HL-60/S4 (cell line): ENCODE results near the gene RAB3D.
"Not testable (repeated sequence)": the region's sequence is repeated elsewhere in the genome, so short reads cannot be mapped to it uniquely, and the experiment has no call there.

Experiments
- in situ Hi-C: fragments of 300-500 bp; cut with MboI; formaldehyde crosslinking; loops from 2 replicates; pipeline ENCODE4 v1.14.3; 2022; ENCODE audit warnings: low sequenced_read_pairs

Gene RAB3D

DNA sequence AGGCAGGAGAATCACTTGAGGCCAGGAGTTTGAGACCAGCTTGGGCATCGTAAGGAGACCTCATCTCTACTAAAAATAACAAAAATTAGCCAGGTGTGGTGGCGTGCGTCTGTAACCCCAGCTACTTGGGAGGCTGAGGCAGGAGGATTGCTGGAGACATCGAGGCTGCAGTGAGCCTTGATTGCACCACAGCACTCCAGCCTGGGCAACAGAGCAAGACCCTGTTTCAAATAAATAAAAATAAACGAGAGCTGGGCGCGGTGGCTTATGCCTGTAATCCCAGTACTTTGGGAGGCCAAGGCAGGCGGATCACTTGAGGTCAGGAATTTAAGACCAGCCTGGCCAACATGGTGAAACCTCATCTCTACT is 626 bp upstream of the RAB3D start:
- in situ Hi-C loops = not testable (repeated sequence)

DNA sequence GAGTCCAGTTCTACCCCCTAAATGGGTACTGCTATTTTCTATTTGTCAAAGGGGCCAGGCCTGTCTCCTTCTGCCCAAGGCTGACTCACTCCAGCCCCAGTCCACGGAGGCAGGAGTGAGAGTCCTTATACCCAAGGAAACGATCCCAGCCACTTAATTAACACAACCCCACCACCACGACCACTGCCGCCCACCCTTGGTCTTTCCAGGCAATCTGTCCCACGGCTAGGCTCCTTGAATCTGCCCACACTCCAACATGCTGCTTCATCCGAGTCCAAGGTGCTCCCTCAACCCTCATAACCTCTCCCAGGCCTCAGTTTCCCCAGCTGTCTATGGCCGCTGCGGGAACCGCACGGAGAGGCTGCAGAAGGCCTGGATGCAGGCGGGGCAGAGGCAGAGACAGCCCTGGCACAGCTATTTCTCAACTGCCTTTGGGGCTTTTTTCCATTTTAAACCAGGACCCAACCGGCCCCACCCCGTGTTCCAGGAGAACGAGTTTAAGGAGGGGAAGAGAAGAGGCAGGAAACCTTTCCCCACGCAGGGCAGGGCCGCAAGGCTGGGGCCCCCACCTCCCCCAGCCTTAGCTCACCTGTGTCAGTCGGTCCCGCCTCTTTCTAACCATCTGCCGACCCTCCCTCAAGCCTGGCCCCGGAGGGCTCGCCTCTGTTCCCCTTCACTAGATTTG is 746 bp downstream of the RAB3D start:
- in situ Hi-C loops = no loop called here

DNA sequence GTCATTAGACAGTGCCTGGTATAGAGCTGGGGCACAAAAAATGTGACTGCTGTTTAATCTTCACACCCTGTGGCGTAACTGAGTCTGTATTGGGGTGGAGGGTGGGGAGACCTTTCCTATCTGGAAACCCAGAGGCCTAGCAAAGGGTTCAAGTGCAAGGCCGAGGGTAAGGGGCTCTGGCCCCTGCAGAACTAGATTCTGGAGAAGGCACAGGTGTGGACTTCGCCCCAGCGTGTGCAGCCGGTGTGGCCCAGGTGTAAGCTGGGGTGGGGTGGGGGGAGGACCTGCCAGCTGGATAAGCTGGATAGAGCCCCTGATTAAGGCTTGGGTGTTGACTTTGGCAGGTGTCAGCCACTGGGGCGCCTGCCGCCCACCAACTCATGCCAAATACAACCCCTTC is 1.3 kb downstream of the RAB3D start:
- in situ Hi-C loops = no loop called here

DNA sequence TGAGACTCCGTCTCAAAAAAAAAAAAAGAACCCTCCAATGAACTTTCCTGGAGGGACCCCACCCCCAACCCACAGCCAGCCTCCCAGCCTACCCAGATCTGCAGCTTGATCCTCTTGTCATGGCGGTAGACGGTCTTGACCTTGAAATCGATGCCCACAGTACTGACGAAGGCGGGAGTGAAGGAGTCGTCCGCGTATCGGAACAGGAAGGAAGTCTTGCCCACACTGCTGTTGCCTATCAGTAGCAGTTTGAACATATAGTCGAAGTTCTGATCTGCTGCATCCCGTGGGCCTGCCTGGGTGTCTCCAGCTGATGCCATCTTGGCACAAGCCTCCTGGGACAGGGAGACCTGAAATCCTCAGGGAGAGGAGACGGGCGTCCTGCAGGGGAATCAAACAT is 2.4 kb downstream of the RAB3D start:
- in situ Hi-C loops = no loop called here

DNA sequence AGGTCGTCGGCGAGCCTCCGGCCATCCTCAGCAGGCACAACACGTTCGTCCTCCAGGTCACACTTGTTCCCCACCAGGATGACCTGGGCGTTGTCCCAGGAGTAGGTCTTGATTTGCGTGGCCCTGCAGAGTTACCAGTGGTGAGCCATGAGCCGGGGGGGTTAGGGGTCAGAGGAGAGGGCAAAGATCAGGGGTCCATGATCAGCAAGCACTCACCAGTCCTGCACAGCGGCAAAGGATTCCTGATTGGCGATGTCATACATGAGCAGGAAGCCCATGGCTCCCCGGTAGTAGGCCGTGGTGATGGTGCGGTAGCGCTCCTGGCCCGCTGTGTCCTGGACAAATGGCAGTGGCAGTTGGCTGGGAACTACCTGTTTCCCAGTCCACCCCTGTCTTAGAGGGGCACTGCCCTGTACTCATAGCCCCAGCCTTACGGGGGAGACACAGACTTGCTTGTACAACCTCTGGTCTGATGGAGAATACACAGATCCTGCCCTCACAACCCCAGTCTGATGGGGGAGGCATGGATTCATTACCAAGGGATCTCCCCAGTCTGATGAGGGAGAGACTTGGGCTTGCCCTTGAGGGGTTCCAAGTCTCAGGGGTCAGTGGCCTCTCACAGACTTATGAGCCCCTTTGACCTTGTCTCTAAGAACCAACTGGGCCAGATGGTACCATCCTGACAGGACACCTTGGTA is 3.9 kb downstream of the RAB3D start:
- in situ Hi-C loops = no loop called here

DNA sequence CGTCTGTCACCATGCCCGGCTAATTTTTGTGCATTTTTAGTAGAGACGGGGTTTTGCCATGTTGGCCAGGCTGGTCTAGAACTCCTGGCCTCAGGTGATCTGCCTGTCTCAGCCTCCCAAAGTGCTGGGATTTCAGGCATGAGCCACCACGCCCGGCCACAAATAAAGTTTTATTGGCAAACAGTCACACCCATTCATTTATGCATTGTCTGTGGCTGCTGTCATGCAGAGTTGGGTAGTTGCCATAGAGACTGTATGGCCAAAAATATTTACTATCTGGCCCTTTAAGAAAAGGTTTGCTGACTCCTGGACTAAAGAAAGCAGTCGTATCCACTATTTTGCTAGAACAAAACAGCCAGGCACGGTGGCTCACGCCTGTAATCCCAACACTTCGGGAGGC is 5.6 kb downstream of the RAB3D start:
- in situ Hi-C loops = not testable (repeated sequence)

DNA sequence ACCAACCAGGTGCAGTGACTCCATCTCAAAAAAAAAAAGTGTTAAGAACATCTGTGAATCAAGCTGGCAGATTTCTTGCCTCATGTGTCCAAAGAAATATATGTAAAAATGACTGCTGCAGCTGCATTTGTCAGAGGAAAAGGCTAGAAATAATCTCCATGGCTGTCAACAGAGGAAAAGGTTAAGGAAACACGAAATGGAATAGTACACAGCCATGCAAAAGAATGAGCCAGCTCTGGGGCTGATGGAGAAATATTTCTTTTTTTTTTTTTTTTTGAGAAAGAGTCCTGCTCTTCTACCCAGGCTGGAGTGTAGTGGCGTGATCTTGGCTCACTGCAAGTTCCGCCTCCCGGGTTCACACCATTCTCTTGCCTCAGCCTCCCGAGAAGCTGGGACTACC is 6.6 kb downstream of the RAB3D start:
- in situ Hi-C loops = no loop called here

DNA sequence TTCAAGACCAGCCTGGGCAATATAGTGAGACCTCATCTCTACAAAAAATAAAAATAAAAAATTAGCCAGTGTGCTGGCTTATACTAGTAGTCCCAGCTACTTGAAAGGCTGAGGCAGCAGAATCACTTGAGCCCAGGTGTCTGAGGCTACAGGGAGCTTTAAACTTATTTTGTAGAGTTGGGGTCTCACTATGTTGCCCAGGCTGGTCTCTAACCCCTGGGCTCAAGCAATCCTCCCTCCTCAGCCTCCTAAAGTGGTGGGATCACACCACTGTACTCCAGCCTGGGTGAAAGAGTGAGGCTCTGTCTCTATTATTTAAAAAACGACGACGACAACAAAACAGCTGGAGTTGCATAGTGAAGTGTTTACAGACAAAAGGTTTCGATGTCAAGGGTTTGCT is 8.0 kb downstream of the RAB3D start:
- in situ Hi-C loops = no loop called here

DNA sequence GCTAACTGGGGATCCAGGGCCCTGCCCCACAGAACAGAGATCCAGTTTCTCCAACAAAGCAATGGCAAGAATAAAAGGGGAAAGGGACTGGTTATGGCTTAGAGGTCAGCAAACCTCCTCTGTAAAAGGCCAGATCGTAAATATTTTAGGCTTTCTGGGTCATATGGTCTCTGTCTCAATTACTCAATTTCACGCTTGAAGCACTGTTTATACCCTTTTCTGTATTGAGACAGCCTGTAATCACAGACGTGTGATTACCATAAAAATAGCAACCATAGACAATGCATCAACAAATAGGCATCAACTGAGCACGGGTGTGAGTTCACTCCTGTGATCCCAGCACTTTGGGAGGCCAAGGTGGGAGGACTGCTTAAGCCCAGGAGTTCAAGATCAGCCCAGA is 9.3 kb downstream of the RAB3D start:
- in situ Hi-C loops = no loop called here

DNA sequence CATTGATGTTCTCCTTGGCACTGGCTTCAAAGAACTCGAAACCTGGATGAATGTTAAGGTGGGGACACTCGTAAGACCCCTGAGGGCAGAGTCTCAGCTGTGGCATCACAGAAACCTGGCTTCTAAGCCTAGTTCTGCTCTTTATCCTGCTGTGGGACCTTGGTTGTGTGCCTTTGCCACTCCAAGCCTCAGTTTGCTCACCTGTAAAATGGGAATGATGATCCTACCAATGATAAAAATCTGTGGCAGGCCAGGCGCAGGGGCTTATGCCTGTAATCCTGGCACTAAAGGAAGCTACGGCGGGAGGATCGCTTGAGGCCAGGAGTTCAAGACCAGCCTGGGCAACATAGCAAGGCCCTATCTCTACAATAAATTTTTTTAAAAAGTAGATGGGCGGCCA is 13.9 kb downstream of the RAB3D start:
- in situ Hi-C loops = no loop called here

DNA sequence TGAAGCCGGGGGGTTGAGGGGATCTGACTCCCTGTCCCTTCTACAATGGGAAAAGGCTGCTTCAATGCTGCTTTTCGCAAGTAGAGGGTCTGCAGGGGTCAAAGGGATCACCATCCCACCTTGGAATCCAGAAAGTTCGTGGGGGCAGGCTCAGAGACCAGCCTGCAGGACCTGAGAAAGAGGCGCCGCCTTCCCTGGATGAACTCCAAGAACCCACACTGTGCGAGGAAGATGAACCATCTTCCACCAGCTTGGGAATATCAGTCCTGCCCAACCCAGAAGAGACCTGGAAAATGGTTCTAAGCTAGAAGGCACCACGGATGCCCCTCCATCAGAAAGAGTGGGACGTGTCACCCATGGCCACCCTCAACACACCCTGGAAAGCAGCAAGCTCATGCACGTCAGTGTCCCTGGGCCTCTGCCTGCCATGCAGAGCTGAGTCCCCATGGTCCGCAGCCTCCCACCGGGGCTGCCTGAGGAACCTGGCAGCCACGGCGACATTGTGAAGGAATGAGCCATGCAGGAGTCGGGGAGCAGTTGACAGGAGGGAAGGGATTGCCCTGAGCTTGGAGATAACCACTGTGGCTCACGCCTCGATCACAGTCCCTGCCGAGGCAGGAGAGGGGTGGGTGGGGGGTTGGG is 14.6 kb downstream of the RAB3D start:
- in situ Hi-C loops = no loop called here

DNA sequence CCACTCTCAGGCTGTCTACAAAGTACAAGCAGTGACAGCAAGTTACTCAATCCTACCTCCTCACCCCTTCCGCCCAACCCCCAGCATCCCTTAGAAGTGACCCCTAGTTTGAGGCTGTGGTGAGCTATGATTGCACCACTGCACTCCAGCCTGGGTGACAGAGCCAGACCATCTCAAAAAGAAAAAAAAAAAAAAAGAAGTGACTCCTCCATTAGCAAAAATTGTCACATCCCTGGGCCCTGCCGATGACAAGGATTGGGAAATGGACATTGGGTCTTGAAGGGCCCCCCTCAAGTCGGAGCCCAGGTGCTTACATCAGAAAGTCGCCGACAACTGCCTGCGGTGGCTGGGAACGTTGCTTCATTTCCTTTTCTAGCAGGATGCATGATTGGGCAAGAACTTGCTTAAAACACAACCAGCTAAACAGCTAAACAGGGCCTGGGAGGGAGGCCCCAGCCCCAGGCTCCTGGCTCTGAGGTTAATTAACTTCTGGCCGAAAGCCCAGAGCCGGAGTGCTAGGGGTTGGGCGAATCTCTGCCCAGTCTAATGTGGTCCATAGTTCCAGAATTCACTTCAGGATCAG is 15.3 kb downstream of the RAB3D start:
- in situ Hi-C loops = no loop called here

DNA sequence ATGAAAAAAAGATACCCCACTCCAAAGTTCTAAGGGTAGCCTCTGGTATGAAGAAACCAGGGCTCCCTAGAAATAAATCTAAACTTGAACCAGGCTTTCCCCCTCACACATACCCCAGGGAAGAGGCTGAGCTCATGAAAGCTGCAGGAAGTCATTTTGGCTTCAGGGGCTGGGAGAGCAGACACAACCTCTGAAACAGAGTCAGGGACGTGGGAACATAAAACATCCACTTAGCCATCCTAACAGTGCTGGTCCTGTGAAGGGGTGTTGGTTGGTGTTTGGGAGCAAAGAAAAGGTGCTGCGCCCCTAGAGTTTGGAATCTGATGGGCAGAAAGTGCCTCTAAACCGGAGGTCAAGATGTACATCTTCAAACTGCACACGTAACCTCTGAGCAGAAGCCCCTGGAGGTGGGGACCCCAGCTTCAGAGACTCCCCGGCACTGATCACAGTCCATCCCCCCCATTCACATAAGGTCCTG is 15.8 kb downstream of the RAB3D start:
- in situ Hi-C loops = no loop called here

DNA sequence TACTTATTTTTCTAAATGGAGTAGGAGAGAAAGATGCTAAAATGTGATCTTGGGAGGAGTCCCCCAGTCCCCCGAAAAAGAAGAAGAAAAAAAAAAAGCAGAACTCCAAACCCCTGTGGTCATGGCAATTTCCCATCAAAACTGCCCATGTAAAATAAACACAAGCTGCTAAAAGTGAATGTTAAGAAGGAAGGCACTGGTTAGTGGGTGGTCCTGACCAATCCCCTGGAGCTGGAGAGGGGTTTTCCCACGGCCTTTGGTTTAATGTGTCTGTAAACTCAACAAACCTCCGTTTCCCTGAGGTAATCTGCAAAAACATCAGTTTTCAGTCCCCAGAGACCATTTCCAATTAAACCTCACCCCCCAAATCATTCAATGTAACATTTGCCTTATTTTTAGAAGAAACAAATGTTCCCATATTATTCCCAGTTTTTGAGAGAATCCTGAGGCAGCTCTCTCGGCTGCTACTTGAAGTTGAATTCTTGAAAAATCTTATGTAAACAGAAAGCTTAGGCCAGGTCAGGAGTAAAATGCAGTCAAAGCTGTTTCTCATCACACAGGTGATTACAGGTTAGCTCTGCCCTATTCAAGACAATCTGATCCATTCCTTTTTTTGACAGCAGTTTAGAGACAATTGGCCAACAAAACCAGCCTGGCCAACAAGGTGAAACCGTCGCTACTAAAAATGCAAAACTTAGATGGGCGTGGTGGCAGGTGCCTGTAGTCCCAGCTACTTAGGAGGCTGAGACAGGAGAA is 17.0 kb downstream of the RAB3D start:
- in situ Hi-C loops = no loop called here

DNA sequence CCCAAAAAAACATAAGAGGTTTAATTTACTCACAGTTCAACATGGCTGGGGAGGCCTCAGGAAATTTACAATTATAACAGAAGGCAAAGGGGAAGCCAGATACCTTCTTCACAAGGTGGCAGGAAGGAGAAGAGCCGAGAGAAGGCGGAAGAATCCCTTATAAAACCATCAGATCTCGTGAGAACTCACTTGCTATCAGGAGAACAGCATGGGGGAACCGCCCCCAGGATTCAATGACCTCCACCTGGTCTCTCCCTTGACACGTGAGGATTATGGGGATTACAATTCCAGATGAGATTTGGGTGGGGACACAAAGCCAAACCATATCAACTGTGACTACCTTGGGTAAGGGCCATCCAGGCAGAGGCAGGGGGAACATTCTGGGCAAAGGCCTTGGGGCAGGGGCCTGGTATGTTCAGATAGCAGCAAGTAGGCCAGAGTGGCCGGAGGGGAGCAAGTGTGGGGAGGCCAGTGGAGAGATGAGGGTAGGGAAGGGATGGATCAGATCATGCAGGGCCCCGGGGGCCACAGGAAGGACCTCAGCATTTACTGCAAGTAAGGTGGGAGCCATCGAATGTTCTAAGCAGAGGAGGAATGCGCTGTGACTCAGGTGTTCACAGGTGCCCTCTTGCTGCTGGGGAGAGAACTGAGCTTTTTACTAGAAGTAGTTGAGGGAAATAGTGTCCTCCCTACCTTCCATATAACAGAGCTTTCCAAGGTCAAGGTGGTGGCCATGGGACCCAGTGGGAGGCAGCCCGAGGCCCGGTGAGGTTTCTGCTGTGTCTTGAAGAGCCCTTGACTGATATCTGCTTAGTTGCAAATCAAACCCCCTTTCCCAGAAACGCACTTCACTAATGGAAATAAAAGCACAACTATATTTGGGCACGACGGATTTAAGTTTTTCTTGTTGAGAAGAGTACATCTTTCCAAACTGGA is 18.0 kb downstream of the RAB3D start:
- in situ Hi-C loops = no loop called here

DNA sequence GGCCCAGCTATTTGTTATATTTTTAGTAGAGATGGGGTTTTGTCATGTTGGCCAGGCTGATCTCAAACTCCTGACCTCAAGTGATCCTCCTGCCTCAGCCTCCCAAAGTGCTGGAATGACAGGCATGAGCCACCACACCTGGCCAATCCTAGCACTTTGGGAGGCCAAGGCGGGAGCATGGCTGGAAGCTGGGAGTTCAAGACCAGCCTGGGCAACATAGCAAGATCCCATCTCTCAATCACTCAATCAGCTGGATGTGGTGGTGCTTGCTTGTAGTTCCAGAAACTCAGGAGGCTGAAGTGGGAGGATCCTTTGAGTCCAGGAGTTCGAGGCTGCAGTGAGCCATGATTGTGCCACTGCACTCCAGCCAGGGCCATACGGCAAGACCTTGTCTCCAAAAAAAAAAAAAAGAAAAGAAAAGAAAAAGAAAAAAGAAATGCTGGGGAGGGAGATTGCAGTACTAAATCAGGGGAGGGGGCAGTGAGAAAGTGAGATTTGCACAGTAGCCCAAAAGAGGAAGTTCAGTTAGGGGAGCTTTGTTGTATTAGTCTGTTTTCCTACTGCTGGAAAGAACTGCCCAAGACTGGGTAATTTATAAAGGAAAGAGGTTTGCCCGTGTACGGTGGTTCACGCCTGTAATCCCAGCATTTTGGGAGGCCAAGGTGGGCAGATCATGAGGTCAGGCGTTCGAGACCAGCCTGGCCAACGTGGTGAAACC is 19.0 kb downstream of the RAB3D start:
- in situ Hi-C loops = not testable (repeated sequence)

DNA sequence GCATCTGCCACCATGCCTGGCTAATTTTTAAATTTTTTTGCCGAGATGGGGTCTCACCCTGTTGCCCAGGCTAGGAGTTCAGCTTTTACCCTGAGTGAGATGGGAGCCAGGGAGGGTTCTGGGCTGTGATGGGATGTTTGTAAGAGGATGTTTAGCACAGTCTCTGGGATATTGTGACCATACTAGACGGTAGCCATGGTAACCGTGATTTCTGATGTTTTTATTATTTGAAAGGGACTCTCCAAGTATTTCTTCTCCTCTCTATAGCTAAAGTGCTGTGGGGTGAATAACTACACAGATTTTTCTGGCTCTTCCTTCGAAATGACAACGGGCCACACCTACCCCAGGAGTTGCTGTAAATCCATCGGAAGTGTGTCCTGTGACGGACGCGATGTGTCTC is 33.1 kb downstream of the RAB3D start:
- in situ Hi-C loops = no loop called here

DNA sequence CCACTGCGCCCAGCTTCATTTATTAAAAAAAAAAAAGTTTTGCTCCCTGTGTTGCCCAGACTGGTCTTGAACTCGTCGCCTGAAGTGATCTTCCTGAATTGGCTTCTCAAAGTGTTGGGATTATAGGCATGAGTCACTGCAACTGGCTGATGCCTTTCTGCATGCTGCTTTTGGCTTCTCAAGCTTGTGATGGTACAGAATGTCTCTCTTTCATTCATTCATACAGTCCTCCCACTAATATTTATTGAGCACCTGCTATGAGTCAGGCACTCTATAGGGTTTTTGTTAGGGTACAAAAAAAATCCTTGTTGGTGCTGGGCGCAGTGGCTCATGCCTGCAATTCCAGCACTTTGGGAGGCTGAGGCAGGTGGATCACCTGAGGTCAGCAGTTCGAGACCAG is 34.5 kb downstream of the RAB3D start:
- in situ Hi-C loops = no loop called here

DNA sequence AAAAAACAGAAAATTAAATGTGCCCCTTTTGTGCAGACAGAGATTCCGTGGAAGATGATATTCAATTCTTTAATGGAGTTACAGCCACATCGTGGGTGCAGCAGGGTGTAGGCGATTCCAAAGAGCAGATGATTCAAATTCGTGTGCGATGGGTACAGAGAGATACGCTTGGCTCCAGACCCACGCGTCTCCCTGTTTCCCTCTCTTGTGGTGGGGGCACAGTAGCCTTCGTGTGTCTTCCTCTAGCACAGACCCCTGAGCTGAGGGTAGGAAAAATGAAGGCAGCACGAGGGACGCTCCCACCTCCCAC is 38.7 kb downstream of the RAB3D start:
- in situ Hi-C loops = no loop called here
